HCT116 (cell line): ENCODE results near the gene PXDN. TPM values are rescaled to one million over a fixed set of nuclear protein-coding genes. Genes with fewer than 3 reads are reported as not detected.

Source experiments
- ATAC-seq: fragments of 200-7000 bp; cut with Tn5 transposase; 2 replicates; pipeline ENCODE4 v1.9.1; 2020; ENCODE audit warnings: mild to moderate bottlenecking, moderate library complexity
- BruUV-seq: library from RNA; stranded (reverse); fragments of 400-500 nt; replicated peaks from 2 replicates; lab custom pipeline; 2021; lab: Mats Ljungman, UMichigan
- CTCF ChIA-PET: fragments of 300-600 bp; sonication (Branson Sonifier 250); formaldehyde crosslinking; loops from one replicate; lab custom pipeline; 2021; ENCODE audit warnings: antibody characterized with exemption; lab: Charles Lee
- POLR2A ChIA-PET: fragments of 300-600, 350-600 bp; sonication (Branson Sonifier 250); formaldehyde crosslinking; loops from one replicate; lab custom pipeline; 2021; ENCODE audit warnings: antibody characterized with exemption; lab: Charles Lee
- RAD21 ChIA-PET, 2 experiments: fragments of 300-600 bp; sonication (Branson Sonifier 250); formaldehyde crosslinking; loops; one replicate each; lab custom pipeline; 2023; ENCODE audit warnings: low total read pairs in 2 of 2; ENCODE audit not compliant: uncharacterized antibody in 2 of 2, unreplicated experiment in 2 of 2, low non-redundant PET in 1 of 2; lab: Charles Lee
- DNase-seq: peaks from one replicate; pipeline ENCODE4 v3.0.0-alpha.2; 2010; ENCODE audit warnings: low read depth, low spot score
- H2AFZ ChIP-seq: fragments of 200-600 bp; shearing (Covaris generic), sonication (generic); 2 replicates; pipeline ENCODE4 v1.6.1; 2017; ENCODE audit warnings: low read depth, mixed run types, mixed read lengths, antibody characterized with exemption, low read length; ENCODE audit not compliant: poor library complexity, severe bottlenecking
- H3K27ac ChIP-seq: 2 replicates; pipeline ENCODE4 v1.5.1; 2012; ENCODE audit warnings: low read depth, low read length
- H3K27me3 ChIP-seq: fragments of 200-600 bp; sonication (generic); 2 replicates; pipeline ENCODE4 v1.6.1; 2016; ENCODE audit warnings: mixed run types, low read length, mixed read lengths; ENCODE audit not compliant: insufficient read depth
- H3K36me3 ChIP-seq, 2 experiments: fragments of 200-500 bp in 1 of 2; fragments of 200-600 bp in 1 of 2; sonication (Bioruptor generic) in 1 of 2; sonication (generic) in 1 of 2; 2 replicates each; pipeline versions ENCODE4 v1.5.1 to v1.6.1; 2014 to 2016; ENCODE audit warnings: low read length in 2 of 2, inconsistent platforms in 1 of 2, mixed read lengths in 1 of 2, mixed run types in 1 of 2; ENCODE audit not compliant: insufficient read depth in 2 of 2, control insufficient read depth in 1 of 2
- H3K4me1 ChIP-seq, 2 experiments: fragments of 200-600 bp in 1 of 2; sonication (generic) in 1 of 2; 2 replicates each; pipeline versions ENCODE4 v1.5.1 to v1.6.1; 2012 to 2017; ENCODE audit warnings: low read length in 2 of 2, inconsistent platforms in 1 of 2, mild to moderate bottlenecking in 1 of 2, mixed read lengths in 1 of 2, mixed run types in 1 of 2, moderate library complexity in 1 of 2; ENCODE audit not compliant: insufficient read depth in 2 of 2, control insufficient read depth in 1 of 2
- H3K4me2 ChIP-seq: fragments of 200-600 bp; sonication (generic); 2 replicates; pipeline ENCODE4 v1.6.1; 2017; ENCODE audit warnings: mixed run types, low read length, mixed read lengths
- H3K4me3 ChIP-seq, 2 experiments: fragments of 200-600 bp in 1 of 2; sonication (generic) in 1 of 2; replicated peaks in 1 of 2; 2 replicates each; pipeline ENCODE4 v1.5.1; 2011 to 2016; ENCODE audit warnings: low read length in 2 of 2, control low read depth in 1 of 2, low read depth in 1 of 2, mild to moderate bottlenecking in 1 of 2, mixed read lengths in 1 of 2, mixed run types in 1 of 2
- H3K79me2 ChIP-seq: fragments of 200-600 bp; sonication (generic); 2 replicates; pipeline ENCODE4 v1.6.1; 2017; ENCODE audit warnings: mild to moderate bottlenecking, mixed run types, low read length, moderate library complexity, mixed read lengths; ENCODE audit not compliant: insufficient read depth
- H3K9ac ChIP-seq: fragments of 200-600 bp; sonication (generic); 2 replicates; pipeline ENCODE4 v1.6.1; 2016; ENCODE audit warnings: low read length, mixed read lengths
- H3K9me2 ChIP-seq: fragments of 200-600 bp; sonication (generic), shearing (Covaris generic); 2 replicates; pipeline ENCODE4 v1.6.1; 2017; ENCODE audit warnings: mixed run types, mild to moderate bottlenecking, moderate library complexity; ENCODE audit not compliant: insufficient read depth
- H3K9me3 ChIP-seq, 2 experiments: fragments of 200-500 bp in 1 of 2; fragments of 200-600 bp in 1 of 2; sonication (Bioruptor generic) in 1 of 2; sonication (generic) in 1 of 2; 2 replicates each; pipeline ENCODE4 v1.6.1; 2014 to 2017; ENCODE audit warnings: low read length in 2 of 2, mixed read lengths in 2 of 2, inconsistent platforms in 1 of 2, low read depth in 1 of 2, mild to moderate bottlenecking in 1 of 2, mixed run types in 1 of 2, moderate library complexity in 1 of 2; ENCODE audit not compliant: control insufficient read depth in 1 of 2, insufficient read depth in 1 of 2
- H4K20me1 ChIP-seq: fragments of 200-600 bp; sonication (generic), shearing (Covaris generic); 2 replicates; pipeline ENCODE4 v1.6.1; 2017; ENCODE audit warnings: mixed run types, mild to moderate bottlenecking, moderate library complexity; ENCODE audit not compliant: insufficient read depth
- CBX3 ChIP-seq: IDR thresholded peaks from 2 replicates; pipeline ENCODE4 v1.6.1; 2012; ENCODE audit warnings: low read depth
- CEBPB ChIP-seq: IDR thresholded peaks from 2 replicates; pipeline ENCODE4 v1.6.1; 2012; ENCODE audit warnings: low read depth
- ELF1 ChIP-seq: IDR thresholded peaks from 2 replicates; pipeline ENCODE4 v1.6.1; 2012; ENCODE audit warnings: low read depth, borderline replicate concordance
- EZH2 ChIP-seq: fragments of 200-600 bp; sonication (generic); IDR thresholded peaks from 2 replicates; pipeline ENCODE4 v1.6.1; 2017; ENCODE audit warnings: antibody characterized with exemption, mixed run types
- FOSL1 ChIP-seq: IDR thresholded peaks from 2 replicates; pipeline ENCODE4 v1.6.1; 2012; ENCODE audit warnings: low read depth
- MAX ChIP-seq: IDR thresholded peaks from 2 replicates; pipeline ENCODE4 v1.6.1; 2012
- POLR2AphosphoS5 ChIP-seq: IDR thresholded peaks from 2 replicates; pipeline ENCODE4 v1.6.1; 2011; ENCODE audit warnings: mild to moderate bottlenecking, low read depth, low read length, moderate library complexity
- RAD21 ChIP-seq: IDR thresholded peaks from 2 replicates; pipeline ENCODE4 v1.6.1; 2012; ENCODE audit warnings: low read depth, mild to moderate bottlenecking
- SRF ChIP-seq: IDR thresholded peaks from 2 replicates; pipeline ENCODE4 v1.6.1; 2012; ENCODE audit warnings: low read depth
- ZBTB33 ChIP-seq: IDR thresholded peaks from 2 replicates; pipeline ENCODE4 v1.6.1; 2011; ENCODE audit warnings: mild to moderate bottlenecking, low read length, moderate library complexity; ENCODE audit not compliant: insufficient replicate concordance; ENCODE audit errors: extremely low read depth
- ZFX ChIP-seq: fragments of 450-650 bp; IDR thresholded peaks from 2 replicates; pipeline ENCODE4 v1.6.1; 2017
- ZNF274 ChIP-seq: fragments of 200-500 bp; sonication (Bioruptor generic); IDR thresholded peaks from 2 replicates; pipeline ENCODE4 v1.6.1; 2014; ENCODE audit warnings: mild to moderate bottlenecking, low read depth, low read length, inconsistent platforms
- intact Hi-C: fragments of 100-400 bp; cut with micrococcal nuclease; formaldehyde crosslinking; loops from 2 replicates; pipeline ENCODE4 v1.10.0; 2022
- total RNA-seq: library from RNA; stranded (reverse); gene quantifications from one replicate; pipeline ENCODE4 v1.2.1, GENCODE V29; 2021; ENCODE audit not compliant: unreplicated experiment
- TF ChIP-seq, protein P1 (sequence below): IDR thresholded peaks from 2 replicates; pipeline ENCODE4 v1.6.1; 2012; ENCODE audit warnings: low read depth

The PXDN gene
- total RNA-seq, 1 experiment from 2014 or later = 10.7 TPM

DNA sequence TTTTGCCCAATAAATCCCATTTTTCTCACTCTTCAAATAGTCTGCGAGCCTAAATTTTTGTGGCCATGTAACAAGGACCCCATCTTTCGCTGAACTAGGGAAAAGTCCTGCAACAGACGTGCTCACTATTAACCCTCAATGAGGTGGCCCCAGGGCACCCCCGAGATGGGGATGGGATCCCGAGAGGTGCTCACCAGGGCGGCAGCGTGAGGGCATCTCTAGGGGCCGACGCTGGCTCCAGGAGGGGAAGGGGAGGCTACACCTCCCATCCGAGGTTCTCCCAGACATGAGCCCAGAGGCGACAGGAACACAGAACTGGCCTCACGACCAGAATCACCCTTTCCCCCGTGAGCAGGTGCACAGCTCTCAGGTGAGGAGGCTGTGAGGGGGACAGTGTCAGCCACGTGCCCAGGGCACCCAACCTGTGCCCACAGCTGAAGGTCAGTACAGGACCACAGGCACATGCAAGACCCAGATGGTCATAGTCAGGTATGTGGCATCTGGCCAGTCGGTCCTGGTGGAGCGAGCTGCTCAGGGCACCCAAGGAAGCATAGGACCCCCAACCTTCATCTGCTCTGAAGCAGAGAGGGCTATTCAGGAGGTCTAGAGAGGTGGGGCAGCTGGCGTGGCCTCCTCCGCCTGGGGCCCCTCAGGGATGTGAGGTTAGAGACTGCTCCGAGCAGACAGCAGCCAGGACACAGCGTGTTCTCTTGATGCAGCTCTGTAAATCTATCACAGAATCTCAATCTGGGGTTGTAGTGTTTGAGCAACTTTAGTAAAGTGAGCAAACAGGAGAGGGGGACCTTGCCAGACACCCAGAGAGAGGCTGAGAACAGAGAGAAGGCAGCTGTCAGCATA is 62.8 kb downstream of the PXDN start:
- no peak overlapping the region for H3K4me3 ChIP-seq
- BruUV-seq = no TSS peak
- no peaks in the 10 kb centered on the region for H3K36me3 ChIP-seq
- TF ChIP-seq SRF = no peak
- no peak for TF ChIP-seq ELF1
- no peak for TF ChIP-seq FOSL1
- ChIA-PET CTCF (no interaction called here), RAD21 (no interaction called here), POLR2A (no interaction called here)
- intact Hi-C loops = no loop called here
- H3K4me1 ChIP-seq = peaks cover 0 to 11% of the 10 kb centered on the region in 2 experiments; a peak in 1 of 4 replicates
- ATAC-seq (no peak), DNase-seq (no peak)
- no peak overlapping the region for H3K27ac ChIP-seq
- no peak overlapping the region for H3K9ac ChIP-seq
- no peaks in the 10 kb centered on the region for H4K20me1 ChIP-seq
- H2AFZ ChIP-seq = no peak overlapping the region
- no peaks in the 10 kb centered on the region for H3K9me2 ChIP-seq
- no peaks in the 10 kb centered on the region for H3K79me2 ChIP-seq
- H3K27me3 ChIP-seq = no peaks in the 10 kb centered on the region
- no peak overlapping the region for H3K4me2 ChIP-seq
- no peaks in the 10 kb centered on the region for H3K9me3 ChIP-seq

GRCh38 chr2:1681017-1681318 is 63.3 kb downstream of the PXDN start:
- H3K9me2 ChIP-seq = no peaks in the 10 kb centered on the region
- ChIA-PET POLR2A (no interaction called here), RAD21 (no interaction called here), CTCF (no interaction called here)
- H3K36me3 ChIP-seq = no peaks in the 10 kb centered on the region
- H3K27ac ChIP-seq = no peak overlapping the region
- ATAC-seq (no peak), DNase-seq (no peak)
- H3K4me1 ChIP-seq = peaks cover 0 to 8% of the 10 kb centered on the region in 2 experiments; a peak in 1 of 4 replicates
- intact Hi-C loops = no loop called here
- no TSS peak for BruUV-seq
- H2AFZ ChIP-seq = no peak overlapping the region
- no peak overlapping the region for H3K4me2 ChIP-seq
- no peaks in the 10 kb centered on the region for H3K27me3 ChIP-seq
- no peaks in the 10 kb centered on the region for H3K79me2 ChIP-seq
- no peak overlapping the region for H3K9ac ChIP-seq
- H3K4me3 ChIP-seq = no peak overlapping the region
- no peaks in the 10 kb centered on the region for H3K9me3 ChIP-seq
- no peaks in the 10 kb centered on the region for H4K20me1 ChIP-seq
- TF ChIP-seq, protein P1, sequence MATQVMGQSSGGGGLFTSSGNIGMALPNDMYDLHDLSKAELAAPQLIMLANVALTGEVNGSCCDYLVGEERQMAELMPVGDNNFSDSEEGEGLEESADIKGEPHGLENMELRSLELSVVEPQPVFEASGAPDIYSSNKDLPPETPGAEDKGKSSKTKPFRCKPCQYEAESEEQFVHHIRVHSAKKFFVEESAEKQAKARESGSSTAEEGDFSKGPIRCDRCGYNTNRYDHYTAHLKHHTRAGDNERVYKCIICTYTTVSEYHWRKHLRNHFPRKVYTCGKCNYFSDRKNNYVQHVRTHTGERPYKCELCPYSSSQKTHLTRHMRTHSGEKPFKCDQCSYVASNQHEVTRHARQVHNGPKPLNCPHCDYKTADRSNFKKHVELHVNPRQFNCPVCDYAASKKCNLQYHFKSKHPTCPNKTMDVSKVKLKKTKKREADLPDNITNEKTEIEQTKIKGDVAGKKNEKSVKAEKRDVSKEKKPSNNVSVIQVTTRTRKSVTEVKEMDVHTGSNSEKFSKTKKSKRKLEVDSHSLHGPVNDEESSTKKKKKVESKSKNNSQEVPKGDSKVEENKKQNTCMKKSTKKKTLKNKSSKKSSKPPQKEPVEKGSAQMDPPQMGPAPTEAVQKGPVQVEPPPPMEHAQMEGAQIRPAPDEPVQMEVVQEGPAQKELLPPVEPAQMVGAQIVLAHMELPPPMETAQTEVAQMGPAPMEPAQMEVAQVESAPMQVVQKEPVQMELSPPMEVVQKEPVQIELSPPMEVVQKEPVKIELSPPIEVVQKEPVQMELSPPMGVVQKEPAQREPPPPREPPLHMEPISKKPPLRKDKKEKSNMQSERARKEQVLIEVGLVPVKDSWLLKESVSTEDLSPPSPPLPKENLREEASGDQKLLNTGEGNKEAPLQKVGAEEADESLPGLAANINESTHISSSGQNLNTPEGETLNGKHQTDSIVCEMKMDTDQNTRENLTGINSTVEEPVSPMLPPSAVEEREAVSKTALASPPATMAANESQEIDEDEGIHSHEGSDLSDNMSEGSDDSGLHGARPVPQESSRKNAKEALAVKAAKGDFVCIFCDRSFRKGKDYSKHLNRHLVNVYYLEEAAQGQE = no peak
- TF ChIP-seq ZBTB33 (no peak), EZH2 (no peak), POLR2AphosphoS5 (no peak), CBX3 (no peak), RAD21 (no peak), CEBPB (no peak), MAX (no peak), ZFX (no peak), ZNF274 (no peak), ELF1 (no peak)
